GM04504 (cell line): ENCODE measurements around the gene SPIRE2.
"Not testable (repeated sequence)": the region's sequence is repeated elsewhere in the genome, so short reads cannot be mapped to it uniquely, and the experiment has no call there.

Experiments used
- DNase-seq: peaks from one replicate; pipeline ENCODE4 v3.0.0-alpha.2; 2012; ENCODE audit warnings: low read depth

The SPIRE2 gene

GRCh38 chr16:89828199-89828869 is at the start of gene SPIRE2:
Gene SPIRE2, plus strand, starts transcription at chr16:89828475. Its CDS starts 76 bp downstream, at chr16:89828551.
- peak; percentile 57 for DNase-seq

GRCh38 chr16:89779231-89779908 is 48.9 kb upstream of the SPIRE2 start:
- no peak for DNase-seq

- DNase-seq, result no peak
These were observed 48.4 kb upstream of the SPIRE2 start for GRCh38 chr16:89779909-89780305.

- DNase-seq, result no peak
These were observed 45.8 kb upstream of the SPIRE2 start for GRCh38 chr16:89782489-89782888.

GRCh38 chr16:89783952-89784351 is 44.3 kb upstream of the SPIRE2 start:
- DNase-seq, result not testable (repeated sequence)

GRCh38 chr16:89784406-89784805 is 43.9 kb upstream of the SPIRE2 start:
- no peak for DNase-seq

- no peak for DNase-seq
These were observed 42.6 kb upstream of the SPIRE2 start for GRCh38 chr16:89785523-89786155.

- no peak for DNase-seq
These were observed 41.6 kb upstream of the SPIRE2 start for GRCh38 chr16:89786474-89787364.

GRCh38 chr16:89787365-89787805 is 40.9 kb upstream of the SPIRE2 start:
- no peak for DNase-seq

GRCh38 chr16:89791278-89791995 is 36.8 kb upstream of the SPIRE2 start:
- DNase-seq, result no peak

- not testable (repeated sequence) for DNase-seq
These were observed 35.2 kb upstream of the SPIRE2 start for GRCh38 chr16:89793092-89793491.

- DNase-seq, result no peak
These were observed 34.3 kb upstream of the SPIRE2 start for GRCh38 chr16:89793955-89794354.

- no peak for DNase-seq
These were observed 32.6 kb upstream of the SPIRE2 start for GRCh38 chr16:89795676-89796075.

- DNase-seq, result no peak
These were observed 32.2 kb upstream of the SPIRE2 start for GRCh38 chr16:89796104-89796503.

GRCh38 chr16:89798126-89798525 is 30.1 kb upstream of the SPIRE2 start:
- DNase-seq, result no peak

GRCh38 chr16:89798832-89799370 is 29.4 kb upstream of the SPIRE2 start:
- DNase-seq, result no peak

GRCh38 chr16:89801800-89802199 is 26.5 kb upstream of the SPIRE2 start:
- DNase-seq, result no peak

GRCh38 chr16:89805136-89805905 is 23.0 kb upstream of the SPIRE2 start:
- DNase-seq, result peak; percentile 79

- not testable (repeated sequence) for DNase-seq
These were observed 21.6 kb upstream of the SPIRE2 start for GRCh38 chr16:89806589-89807193.

GRCh38 chr16:89808475-89808874 is 19.8 kb upstream of the SPIRE2 start:
- no peak for DNase-seq
